ENCODE data around the gene COMP.

DNA sequence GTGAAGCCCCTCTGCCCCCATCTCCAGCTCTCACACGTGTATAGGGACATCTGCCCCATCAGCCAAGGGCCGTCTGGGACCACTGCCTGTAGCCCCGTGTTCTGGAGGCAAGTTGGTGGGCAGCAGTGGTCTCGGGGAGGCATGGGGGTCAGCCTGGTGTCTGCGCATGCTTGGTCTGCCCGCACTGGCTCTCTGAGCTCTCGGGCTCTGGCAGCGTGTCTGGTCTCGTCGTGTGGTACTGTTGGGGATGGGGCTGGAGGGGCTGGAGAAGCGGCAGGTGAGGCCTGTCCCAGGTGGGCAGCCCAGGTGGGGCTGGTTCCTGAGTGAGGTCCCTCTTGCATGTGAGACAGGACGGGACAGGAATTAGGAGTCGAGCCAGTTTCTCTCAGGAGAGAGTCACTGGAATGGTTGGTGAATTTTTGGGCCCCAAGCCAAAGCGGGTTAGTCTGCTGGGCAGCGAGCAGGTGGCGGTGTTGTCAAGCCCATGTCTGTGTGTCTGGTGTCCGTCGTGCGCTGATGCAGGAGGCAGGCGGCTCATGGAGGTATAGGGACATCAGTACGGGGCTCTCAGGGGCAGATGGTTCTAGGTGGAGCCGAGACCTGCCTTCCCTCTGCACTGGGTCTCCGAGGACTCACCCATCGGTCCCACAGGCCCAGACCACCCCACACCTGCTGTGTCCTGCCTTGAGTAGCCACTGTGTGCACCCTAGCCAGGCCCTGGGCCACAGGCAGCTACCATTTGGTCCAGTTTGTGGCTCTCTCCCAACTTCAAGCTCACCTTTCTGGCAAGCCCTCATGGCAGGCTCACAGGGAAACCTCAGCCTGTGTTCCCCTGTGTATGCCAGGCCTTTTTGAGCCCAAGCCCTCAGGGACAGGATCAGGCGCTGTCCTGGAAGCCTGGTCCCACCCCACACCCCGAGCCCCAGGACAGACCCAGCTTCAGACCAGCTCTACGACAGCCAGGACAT, 18.2 kb downstream of the COMP start:
- TF ChIP-seq, protein P1, sequence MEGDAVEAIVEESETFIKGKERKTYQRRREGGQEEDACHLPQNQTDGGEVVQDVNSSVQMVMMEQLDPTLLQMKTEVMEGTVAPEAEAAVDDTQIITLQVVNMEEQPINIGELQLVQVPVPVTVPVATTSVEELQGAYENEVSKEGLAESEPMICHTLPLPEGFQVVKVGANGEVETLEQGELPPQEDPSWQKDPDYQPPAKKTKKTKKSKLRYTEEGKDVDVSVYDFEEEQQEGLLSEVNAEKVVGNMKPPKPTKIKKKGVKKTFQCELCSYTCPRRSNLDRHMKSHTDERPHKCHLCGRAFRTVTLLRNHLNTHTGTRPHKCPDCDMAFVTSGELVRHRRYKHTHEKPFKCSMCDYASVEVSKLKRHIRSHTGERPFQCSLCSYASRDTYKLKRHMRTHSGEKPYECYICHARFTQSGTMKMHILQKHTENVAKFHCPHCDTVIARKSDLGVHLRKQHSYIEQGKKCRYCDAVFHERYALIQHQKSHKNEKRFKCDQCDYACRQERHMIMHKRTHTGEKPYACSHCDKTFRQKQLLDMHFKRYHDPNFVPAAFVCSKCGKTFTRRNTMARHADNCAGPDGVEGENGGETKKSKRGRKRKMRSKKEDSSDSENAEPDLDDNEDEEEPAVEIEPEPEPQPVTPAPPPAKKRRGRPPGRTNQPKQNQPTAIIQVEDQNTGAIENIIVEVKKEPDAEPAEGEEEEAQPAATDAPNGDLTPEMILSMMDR (conservative IDR thresholded peaks at IDR 0.05; ENCODE audit: low read length): no peak
- no peak for TF ChIP-seq EZH2phosphoT487 (IDR thresholded peaks at IDR 0.05; ENCODE audit: borderline replicate concordance)
